SK-N-SH treated with all-trans-retinoic acid at 6 μM for 48 hours (cell line): ENCODE measurements around the gene POU3F2.
A peak's percentile ranks its signal among the peaks of the same experiment; 100 is the strongest.

Experiments
- ATAC-seq: fragments of 200-7000 bp; cut with Tn5 transposase; 3 replicates; pipeline ENCODE4 v1.9.1; 2020; ENCODE audit warnings: mild to moderate bottlenecking, moderate library complexity
- ARNTL ChIP-seq: fragments of 450-650 bp; formaldehyde crosslinking; IDR thresholded peaks from 2 replicates; pipeline ENCODE4 v1.5.0; 2020; ENCODE audit warnings: low read depth, mild to moderate bottlenecking, moderate library complexity, borderline replicate concordance
- BACH2 ChIP-seq: fragments of 250-450 bp; sonication (Bioruptor Pico); IDR thresholded peaks from 2 replicates; pipeline ENCODE4 v1.9.0; 2021; ENCODE audit warnings: mild to moderate bottlenecking, borderline replicate concordance
- CSDC2 ChIP-seq: fragments of 250-450 bp; sonication (Bioruptor Pico); IDR thresholded peaks from 2 replicates; pipeline ENCODE4 v1.5.0; 2020; ENCODE audit warnings: mild to moderate bottlenecking, moderate library complexity
- ESRRG ChIP-seq: fragments of 250-450 bp; sonication (Bioruptor Pico); IDR thresholded peaks from 2 replicates; pipeline ENCODE4 v1.6.1; 2021; ENCODE audit warnings: mild to moderate bottlenecking
- GLIS3 ChIP-seq: fragments of 250-450 bp; sonication (Bioruptor Pico); IDR thresholded peaks from 2 replicates; pipeline ENCODE4 v1.5.0; 2020; ENCODE audit warnings: mild to moderate bottlenecking, moderate library complexity
- ISL1 ChIP-seq: fragments of 250-450 bp; sonication (Bioruptor Pico); IDR thresholded peaks from 2 replicates; pipeline ENCODE4 v2.1.2; 2022; ENCODE audit warnings: mild to moderate bottlenecking, moderate library complexity
- OSR1 ChIP-seq: fragments of 250-450 bp; sonication (Bioruptor Pico); IDR thresholded peaks from 2 replicates; pipeline ENCODE4 v1.8.0; 2022; ENCODE audit warnings: moderate library complexity, mild to moderate bottlenecking, inconsistent platforms
- PATZ1 ChIP-seq: fragments of 250-450 bp; sonication (Bioruptor Pico); IDR thresholded peaks from 2 replicates; pipeline ENCODE4 v1.8.0; 2020; ENCODE audit warnings: mild to moderate bottlenecking, moderate library complexity, borderline replicate concordance
- POU6F1 ChIP-seq: fragments of 250-450 bp; sonication (Bioruptor Pico); IDR thresholded peaks from 2 replicates; pipeline ENCODE4 v1.8.0; 2021; ENCODE audit warnings: low read depth, mild to moderate bottlenecking, moderate library complexity, borderline replicate concordance
- PPARA ChIP-seq: fragments of 250-450 bp; sonication (Bioruptor Pico); IDR thresholded peaks from 2 replicates; pipeline ENCODE4 v1.5.0; 2020; ENCODE audit warnings: mild to moderate bottlenecking, borderline replicate concordance
- RARB ChIP-seq: fragments of 250-450 bp; sonication (Bioruptor Pico); IDR thresholded peaks from 2 replicates; pipeline ENCODE4 v1.8.0; 2021; ENCODE audit warnings: mild to moderate bottlenecking, moderate library complexity
- SNAI2 ChIP-seq: fragments of 250-450 bp; sonication (Bioruptor Pico); IDR thresholded peaks from 2 replicates; pipeline ENCODE4 v1.5.0; 2020; ENCODE audit warnings: mild to moderate bottlenecking, moderate library complexity
- TCF4 ChIP-seq: fragments of 250-450 bp; sonication (Bioruptor Pico); IDR thresholded peaks from 2 replicates; pipeline ENCODE4 v1.8.0; 2021; ENCODE audit warnings: mild to moderate bottlenecking, moderate library complexity, borderline replicate concordance
- TOX ChIP-seq: fragments of 250-450 bp; sonication (Bioruptor Pico); IDR thresholded peaks from 2 replicates; pipeline ENCODE4 v1.8.0; 2021; ENCODE audit warnings: mild to moderate bottlenecking, moderate library complexity, borderline replicate concordance
- TSHZ2 ChIP-seq: fragments of 250-450 bp; sonication (Bioruptor Pico); IDR thresholded peaks from 2 replicates; pipeline ENCODE4 v1.5.0; 2020; ENCODE audit warnings: mild to moderate bottlenecking, moderate library complexity
- ZC3H10 ChIP-seq: fragments of 250-450 bp; sonication (Bioruptor Pico); IDR thresholded peaks from 2 replicates; pipeline ENCODE4 v1.5.1; 2021; ENCODE audit warnings: mild to moderate bottlenecking, moderate library complexity
- ZFP3 ChIP-seq: fragments of 250-450 bp; sonication (Bioruptor Pico); IDR thresholded peaks from 2 replicates; pipeline ENCODE4 v1.5.0; 2020; ENCODE audit warnings: mild to moderate bottlenecking, moderate library complexity
- ZFP30 ChIP-seq: fragments of 450-650 bp; formaldehyde crosslinking; IDR thresholded peaks from 2 replicates; pipeline ENCODE4 v1.5.0; 2022; ENCODE audit warnings: mild to moderate bottlenecking, moderate library complexity
- ZNF565 ChIP-seq: fragments of 450-650 bp; formaldehyde crosslinking; conservative IDR thresholded peaks from 2 replicates; pipeline ENCODE4 v1.5.0; 2020; ENCODE audit warnings: low read depth, mild to moderate bottlenecking, moderate library complexity
- ZNF8 ChIP-seq: fragments of 450-650 bp; formaldehyde crosslinking; IDR thresholded peaks from 2 replicates; pipeline ENCODE4 v1.5.0; 2020; ENCODE audit warnings: mild to moderate bottlenecking, moderate library complexity

Gene POU3F2

GRCh38 chr6:98827295-98828159 is 6.8 kb upstream of the POU3F2 start:
- peak; percentile 43 for ATAC-seq
- TF ChIP-seq POU6F1 (CRISPR knock-in tag), result no peak
- no peak for TF ChIP-seq RARB
- TF ChIP-seq TCF4 (CRISPR knock-in tag), result no peak
- no peak for TF ChIP-seq PPARA (CRISPR knock-in tag)
- TF ChIP-seq ZC3H10 (CRISPR knock-in tag), result no peak
- TF ChIP-seq ARNTL (CRISPR knock-in tag), result no peak
- TF ChIP-seq ESRRG, result no peak
- TF ChIP-seq SNAI2, result no peak
- no peak for TF ChIP-seq TSHZ2 (CRISPR knock-in tag)
- no peak for TF ChIP-seq ISL1
- TF ChIP-seq ZNF8, result no peak
- no peak for TF ChIP-seq PATZ1 (CRISPR knock-in tag)

- TF ChIP-seq CSDC2, result no peak
- no peak for ATAC-seq
Observed at GRCh38 chr6:98828211-98828788, 6.1 kb upstream of the POU3F2 start.

DNA sequence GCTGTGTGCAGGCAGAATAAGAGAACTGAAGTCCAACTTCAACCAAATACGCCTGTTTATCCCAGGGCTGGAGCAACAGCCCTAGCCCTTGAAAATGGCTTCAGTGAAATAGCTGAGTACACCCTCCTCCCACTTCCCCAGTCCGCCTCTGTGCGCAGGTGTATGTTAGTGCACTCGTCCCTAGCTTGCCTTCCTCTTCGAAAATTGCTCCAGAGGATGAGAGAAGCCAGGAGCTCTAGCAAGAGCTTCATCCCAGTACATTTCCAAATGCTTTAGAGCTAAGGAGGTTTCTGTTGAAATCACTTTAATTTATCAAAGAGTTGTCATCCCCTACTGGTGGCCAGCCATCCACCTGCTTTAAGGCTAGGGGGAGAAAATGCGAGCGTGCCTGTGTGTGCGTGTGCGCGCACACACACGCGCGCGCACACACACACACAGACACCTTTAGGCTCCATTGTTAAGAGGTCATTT is 5.4 kb upstream of the POU3F2 start:
- no peak for ATAC-seq
- TF ChIP-seq OSR1 (CRISPR knock-in tag), result no peak
- no peak for TF ChIP-seq GLIS3
- no peak for TF ChIP-seq TOX (CRISPR knock-in tag)
- TF ChIP-seq ESRRG, result no peak
- TF ChIP-seq BACH2 (CRISPR knock-in tag), result no peak
- no peak for TF ChIP-seq PATZ1 (CRISPR knock-in tag)
- TF ChIP-seq ZC3H10 (CRISPR knock-in tag), result no peak
- no peak for TF ChIP-seq ZFP30 (CRISPR knock-in tag)
- TF ChIP-seq TCF4 (CRISPR knock-in tag), result no peak

DNA sequence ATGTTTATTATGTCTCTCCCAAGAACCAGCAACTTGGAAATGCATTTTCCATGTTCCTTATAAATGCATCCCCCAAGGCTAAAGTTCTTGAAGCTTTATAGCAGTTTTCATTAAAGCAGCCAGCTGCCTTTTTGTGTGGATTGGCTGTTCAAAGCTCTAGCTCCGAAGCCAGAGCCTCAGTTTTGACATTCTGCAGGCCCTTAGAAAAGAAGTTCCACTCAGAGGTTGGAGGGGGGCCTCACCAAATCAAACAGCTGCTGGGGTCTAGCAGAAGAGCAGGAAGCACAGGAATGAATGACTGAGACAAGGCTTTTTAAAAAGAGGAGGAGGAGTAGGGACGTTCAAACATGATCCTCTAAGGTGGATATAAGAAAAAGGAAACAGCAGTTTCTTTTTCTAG is 4.2 kb upstream of the POU3F2 start:
- no peak for ATAC-seq
- TF ChIP-seq ZNF565 (CRISPR knock-in tag) (no peak), ARNTL (CRISPR knock-in tag) (no peak), ESRRG (no peak), OSR1 (CRISPR knock-in tag) (no peak), RARB (no peak), POU6F1 (CRISPR knock-in tag) (no peak), BACH2 (CRISPR knock-in tag) (no peak), TCF4 (CRISPR knock-in tag) (no peak), PPARA (CRISPR knock-in tag) (no peak), ZFP30 (CRISPR knock-in tag) (no peak), GLIS3 (no peak), ZFP3 (CRISPR knock-in tag) (no peak), TSHZ2 (CRISPR knock-in tag) (no peak), CSDC2 (no peak), ISL1 (no peak), ZNF8 (no peak), TOX (CRISPR knock-in tag) (no peak), SNAI2 (no peak)
